Uterus (tissue), 2 donors: ENCODE results near the gene GMDS.

Source experiments
- CTCF ChIP-seq, 4 experiments: fragments of 200-600 bp in 2 of 4; fragments of 450-650 bp in 2 of 4; sonication (generic) in 2 of 4; IDR thresholded peaks; one replicate each; pipeline ENCODE4 v1.5.1; 2016 to 2019; ENCODE audit warnings: antibody characterized with exemption in 4 of 4, mild to moderate bottlenecking in 2 of 4, moderate library complexity in 1 of 4
- POLR2A ChIP-seq, 2 donors: fragments of 450-650 bp; IDR thresholded peaks; one replicate each; pipeline ENCODE4 v1.6.1; 2016; ENCODE audit warnings: antibody characterized with exemption in 2 of 2, mild to moderate bottlenecking in 1 of 2, moderate library complexity in 1 of 2

- TF ChIP-seq POLR2A (IDR thresholded peaks at IDR 0.05) (no peak), CTCF (IDR thresholded peaks at IDR 0.05) (no peak)
Observed at GRCh38 chr6:1611322-1611571, 634.2 kb downstream of the GMDS start.
